ENCODE results near the gene DIS3L.

DIS3L gene

GRCh38 chr15:66264859-66265513 lies 28.4 kb upstream of the DIS3L start:
- TF ChIP-seq CTCF (IDR thresholded peaks at IDR 0.05; ENCODE audit: insufficient read depth, low read depth, low read length, missing control alignments), result no peak
- no peak overlapping the region for H3K4me3 ChIP-seq (ENCODE audit: low read depth, low read length)
- no peak for DNase-seq (ENCODE audit: low read depth)

GRCh38 chr15:66269326-66270090 lies 23.9 kb upstream of the DIS3L start:
- TF ChIP-seq CTCF (IDR thresholded peaks at IDR 0.05; ENCODE audit: insufficient read depth, low read depth, low read length, missing control alignments), result no peak
- no peak for DNase-seq (ENCODE audit: low read depth)

GRCh38 chr15:66270932-66271331 lies 22.4 kb upstream of the DIS3L start:
- no peak for TF ChIP-seq CTCF (IDR thresholded peaks at IDR 0.05; ENCODE audit: insufficient read depth, low read depth, low read length, missing control alignments)
- no peak for DNase-seq (ENCODE audit: low read depth)
- H3K4me3 ChIP-seq (ENCODE audit: low read depth, low read length), result no peak overlapping the region

More at GRCh38 chr15:66269326-66270090, 23.9 kb upstream of the DIS3L start:
- no peak overlapping the region for H3K4me3 ChIP-seq (ENCODE audit: low read depth, low read length)

- no peak overlapping the region for H3K4me3 ChIP-seq (ENCODE audit: low read depth, low read length)
- no peak for DNase-seq (ENCODE audit: low read depth)
- no peak for TF ChIP-seq CTCF (IDR thresholded peaks at IDR 0.05; ENCODE audit: insufficient read depth, low read depth, low read length, missing control alignments)
These were observed 18.0 kb upstream of the DIS3L start for GRCh38 chr15:66275352-66275751.

- no peak overlapping the region for H3K4me3 ChIP-seq (ENCODE audit: low read depth, low read length)
- no peak for DNase-seq (ENCODE audit: low read depth)
- no peak for TF ChIP-seq CTCF (IDR thresholded peaks at IDR 0.05; ENCODE audit: insufficient read depth, low read depth, low read length, missing control alignments)
These were observed 16.8 kb upstream of the DIS3L start for GRCh38 chr15:66276546-66276945.

- DNase-seq (ENCODE audit: low read depth), result no peak
- TF ChIP-seq CTCF (IDR thresholded peaks at IDR 0.05; ENCODE audit: insufficient read depth, low read depth, low read length, missing control alignments), result no peak
These were observed 15.3 kb upstream of the DIS3L start for GRCh38 chr15:66278056-66278455.

More at GRCh38 chr15:66278056-66278455, 15.3 kb upstream of the DIS3L start:
- H3K4me3 ChIP-seq (ENCODE audit: low read depth, low read length), result no peak overlapping the region
